ENCODE results near the gene RNASE1. TPM values are rescaled to one million over a fixed set of nuclear protein-coding genes. Genes with fewer than 3 reads are reported as not detected.

Gene RNASE1
- total and polyA plus RNA-seq, 2 donors (not counting 1 experiment from before 2014, with no cell fraction given) = 0.25 to 0.81 TPM

GRCh38 chr14:20787025-20787424 lies 15.6 kb downstream of the RNASE1 start:
- intact Hi-C loops (cut with micrococcal nuclease) = no loop called here
- peaks cover 32 to 42% of the 10 kb centered on the region in 2 donors for H3K4me1 ChIP-seq (ENCODE audit: control insufficient read depth in 2 of 2, insufficient read depth in 2 of 2, low read length in 2 of 2)
- POLR2A ChIA-PET = no interaction called here

More at GRCh38 chr14:20787025-20787424, 15.6 kb downstream of the RNASE1 start:
- Histone ChIP-seq H3K4me3 (ENCODE audit: control extremely low read depth in 1 of 5, extremely low read depth in 1 of 5, insufficient read depth in 1 of 5, low read depth in 2 of 5, low read length in 4 of 5) (no peak overlapping the region), H2AFZ (ENCODE audit: insufficient read depth, low read depth, low read length, poor library complexity, severe bottlenecking) (no peak overlapping the region), H3K36me3 (replicated peaks in 1 of 2; ENCODE audit: control extremely low read depth in 1 of 2, control insufficient read depth in 1 of 2, extremely low read depth in 1 of 2, insufficient read depth in 2 of 2, low read length in 1 of 2) (peaks cover 0 to 10% of the 10 kb centered on the region in 2 experiments), H3K79me2 (ENCODE audit: control insufficient read depth, insufficient read depth, low read length) (peaks cover 96% of the 10 kb centered on the region), H3K9ac (ENCODE audit: low read length) (no peak overlapping the region), H3K4me2 (replicated peaks; ENCODE audit: low read depth, low read length, poor library complexity, severe bottlenecking) (peak overlapping the region; percentile 23), H3K27me3 (replicated peaks in 1 of 4; ENCODE audit: control extremely low read depth in 1 of 4, control insufficient read depth in 3 of 4, insufficient read depth in 4 of 4, low read length in 3 of 4) (no peaks in the 10 kb centered on the region), H3K9me3 (ENCODE audit: control extremely low read depth in 1 of 3, control insufficient read depth in 2 of 3, insufficient read depth in 1 of 3, low read length in 2 of 3) (peaks cover 0 to 17% (median 0%) of the 10 kb centered on the region in 3 donors), H3K27ac (ENCODE audit: low read length in 2 of 2) (peak overlapping the region in 1 of 2 donors; percentile 65), H4K20me1 (ENCODE audit: control insufficient read depth, insufficient read depth, low read length, poor library complexity, severe bottlenecking) (no peaks in the 10 kb centered on the region)
- no peak for DNase-seq
- no peak for ATAC-seq (ENCODE audit: low read depth)
- TF ChIP-seq CTCF (IDR thresholded peaks at IDR 0.05) (no peak), EZH2 (IDR thresholded peaks at IDR 0.05; ENCODE audit: borderline replicate concordance, insufficient read depth, low read depth, low read length, poor library complexity, severe bottlenecking) (no peak)
- H3K27ac Mint-ChIP-seq = peak overlapping the region; percentile 4
- peaks cover 62% of the 10 kb centered on the region for H3K4me1 Mint-ChIP-seq
- no peak overlapping the region for H3K4me3 Mint-ChIP-seq
- CTCF ChIA-PET = interaction anchor here (1.2 kb wide), 1 partner anchor 59 kb away, joined by 4 read pairs; no protein-coding TSS in a partner anchor
- no peaks in the 10 kb centered on the region for H3K27me3 Mint-ChIP-seq
- H3K9me3 Mint-ChIP-seq (ENCODE audit: insufficient read depth) = no peaks in the 10 kb centered on the region
- WGBS (ENCODE audit: insufficient coverage) = no CpG with 5 or more reads among the region's 4 CpGs

Data from B cell (primary cell).